GM19324 (cell line): Measurements from ENCODE around the gene CCDC194.

Experiments
- ATAC-seq: cut with Tn5 transposase; IDR thresholded peaks from one replicate; pipeline ENCODE4 v1.9.1; 2021; ENCODE audit warnings: mild to moderate bottlenecking, moderate library complexity; ENCODE audit not compliant: unreplicated experiment, low FRiP score

Gene CCDC194

DNA sequence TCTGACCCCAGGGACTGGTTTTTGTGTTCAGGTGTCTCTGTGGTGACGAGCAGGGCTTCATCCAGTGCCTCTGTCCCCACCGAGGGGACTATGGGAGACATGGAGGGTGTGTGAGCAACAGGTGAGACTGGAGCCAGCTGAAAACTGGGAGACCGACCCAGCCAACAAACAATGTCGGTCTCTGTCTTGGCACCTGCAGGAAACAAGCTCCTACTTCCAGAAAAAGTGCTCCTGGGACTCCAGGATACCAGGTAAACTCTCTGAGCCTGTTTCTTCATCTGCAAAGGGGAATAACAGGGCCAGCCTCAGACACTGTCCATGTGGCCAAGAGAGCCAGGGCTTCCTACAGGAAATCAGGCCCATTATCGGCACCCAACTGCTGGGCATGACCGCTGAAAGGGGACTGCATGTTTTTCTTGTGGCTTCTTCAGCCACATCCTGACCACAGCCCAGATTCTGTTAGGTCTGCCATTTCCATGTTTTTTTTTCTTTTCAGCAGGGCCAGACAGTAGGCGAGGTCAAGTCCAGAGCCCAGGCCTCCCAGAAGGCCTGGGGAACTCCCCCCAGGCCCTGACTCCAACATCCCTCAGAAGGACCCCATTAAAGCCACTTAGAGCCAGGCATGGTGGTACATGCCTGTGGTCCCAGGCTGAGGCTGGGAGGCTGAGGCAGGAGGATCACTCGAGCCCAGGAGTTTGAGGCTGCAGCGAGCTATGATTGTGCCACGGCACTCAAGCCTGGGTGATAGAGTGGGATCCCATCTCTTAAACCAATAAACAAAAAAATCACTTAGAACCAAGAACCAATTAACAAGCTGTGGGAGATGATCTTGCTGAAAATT is 12.3 kb upstream of the CCDC194 start:
- no peak for ATAC-seq

DNA sequence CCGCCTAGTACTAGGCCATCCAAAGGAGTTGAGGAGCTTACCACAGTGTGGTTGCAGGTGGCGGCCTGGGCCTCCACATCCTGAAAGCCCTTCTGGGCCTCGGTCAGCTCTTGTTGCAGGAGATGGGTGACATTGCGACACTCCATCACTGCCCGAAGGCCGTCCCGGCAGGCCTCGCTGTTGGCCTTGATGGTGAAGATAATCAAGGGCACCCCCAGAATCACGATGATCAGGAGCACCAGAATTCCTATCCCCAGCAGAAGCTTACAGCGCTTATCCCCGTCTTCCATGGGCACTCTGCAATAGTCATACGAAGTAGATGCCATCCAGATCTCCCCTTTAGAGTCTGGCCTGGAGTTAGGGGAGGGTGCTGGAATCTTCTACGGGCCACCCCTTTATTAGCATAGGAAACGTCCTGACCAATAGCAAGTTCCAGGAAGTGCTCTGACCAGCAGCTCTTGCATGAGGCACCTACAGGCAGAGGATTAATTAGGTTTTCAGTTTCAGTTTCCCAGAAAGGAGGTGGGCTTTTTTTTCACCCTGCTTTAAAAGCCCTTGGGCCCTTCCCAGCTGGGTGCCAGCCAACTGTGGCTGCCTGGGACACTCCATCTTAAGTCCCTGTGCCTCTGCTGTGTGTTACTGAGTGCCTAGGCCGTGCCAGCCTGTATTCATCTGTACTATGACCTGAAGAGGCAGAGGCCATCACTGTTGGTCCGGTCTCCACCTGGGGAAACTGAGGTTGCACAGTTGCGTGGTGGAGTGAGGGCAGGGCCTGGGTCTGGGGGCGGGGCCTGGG is 11.5 kb upstream of the CCDC194 start, which contains the start of gene BST2:
TSS of gene BST2 (minus strand) at position 381 of the 796 bp plus-strand sequence. CDS start at position 326, 55 bp downstream.
- ATAC-seq = peak; percentile 82

GRCh38 chr19:17404621-17405249 is 10.7 kb upstream of the CCDC194 start:
- ATAC-seq = no peak

- no peak for ATAC-seq
Observed at GRCh38 chr19:17404015-17404414, 10.0 kb upstream of the CCDC194 start.

GRCh38 chr19:17402982-17403855 is 9.2 kb upstream of the CCDC194 start:
- no peak for ATAC-seq

DNA sequence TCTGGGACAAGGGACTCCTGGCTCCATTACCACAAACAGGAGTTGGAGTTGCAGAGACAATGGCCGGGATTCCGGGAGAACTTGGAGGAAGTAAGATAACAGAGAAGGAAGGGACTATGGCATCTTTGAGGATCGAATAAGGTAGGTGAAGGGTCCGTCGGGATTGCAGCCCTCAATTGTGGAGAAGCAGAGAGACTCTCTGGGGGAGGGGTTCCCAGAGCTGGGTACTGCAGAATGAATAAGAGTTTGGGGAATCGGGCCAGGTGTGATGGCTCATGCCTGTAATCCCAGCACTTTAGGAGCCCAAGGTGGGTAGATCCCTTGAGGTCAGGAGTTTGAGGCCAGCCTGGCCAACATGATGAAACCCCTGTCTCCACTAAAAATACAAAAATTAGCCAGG is 7.6 kb upstream of the CCDC194 start:
- no peak for ATAC-seq

GRCh38 chr19:17398902-17399527 is 5.0 kb upstream of the CCDC194 start:
- no peak for ATAC-seq

DNA sequence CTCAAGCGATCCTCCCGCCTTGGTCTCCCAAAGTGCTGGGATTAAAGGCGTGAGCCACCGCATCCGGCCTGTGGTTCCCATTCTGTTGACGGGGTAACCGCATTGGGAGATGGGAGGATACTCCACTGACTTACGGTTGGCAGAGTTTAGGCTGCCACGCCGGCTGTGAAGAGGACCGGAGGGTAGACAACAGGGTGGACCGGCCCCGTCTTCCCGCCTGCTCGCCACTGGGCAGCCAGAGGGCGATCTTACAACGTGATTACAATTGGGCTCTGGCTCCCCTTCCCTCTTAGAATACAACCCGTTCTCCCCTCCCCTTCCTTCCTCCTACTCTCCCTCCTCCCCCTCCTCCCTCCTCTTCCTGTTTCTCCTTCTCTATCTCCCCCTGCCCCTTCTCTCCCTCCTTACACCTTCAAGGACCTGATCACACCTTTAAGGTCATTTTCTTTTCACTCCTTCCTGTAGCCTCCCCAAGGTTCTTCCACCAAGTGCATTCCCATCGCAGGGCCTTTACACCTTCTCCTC is 957 bp upstream of the CCDC194 start:
- ATAC-seq = no peak

DNA sequence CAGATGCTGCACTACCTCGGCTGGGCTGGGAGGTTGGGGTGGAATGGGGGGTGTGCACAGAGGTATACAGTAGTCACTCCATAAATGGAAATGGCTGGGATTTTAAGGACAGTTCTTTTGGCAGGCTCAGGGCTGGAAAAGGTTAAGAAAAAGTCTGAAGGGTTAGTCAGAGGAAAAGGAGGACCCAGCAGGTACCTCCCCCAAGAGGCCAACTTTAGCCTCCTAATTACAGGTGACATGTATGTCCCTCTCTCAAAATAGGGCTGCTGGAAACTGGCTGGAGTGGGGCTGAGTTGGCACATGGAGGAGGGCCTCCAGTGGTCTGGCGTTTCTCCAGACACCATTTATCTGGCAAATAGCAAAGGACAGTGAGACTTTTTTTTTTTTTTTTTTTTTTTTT is 994 bp downstream of the CCDC194 start:
- no peak for ATAC-seq

DNA sequence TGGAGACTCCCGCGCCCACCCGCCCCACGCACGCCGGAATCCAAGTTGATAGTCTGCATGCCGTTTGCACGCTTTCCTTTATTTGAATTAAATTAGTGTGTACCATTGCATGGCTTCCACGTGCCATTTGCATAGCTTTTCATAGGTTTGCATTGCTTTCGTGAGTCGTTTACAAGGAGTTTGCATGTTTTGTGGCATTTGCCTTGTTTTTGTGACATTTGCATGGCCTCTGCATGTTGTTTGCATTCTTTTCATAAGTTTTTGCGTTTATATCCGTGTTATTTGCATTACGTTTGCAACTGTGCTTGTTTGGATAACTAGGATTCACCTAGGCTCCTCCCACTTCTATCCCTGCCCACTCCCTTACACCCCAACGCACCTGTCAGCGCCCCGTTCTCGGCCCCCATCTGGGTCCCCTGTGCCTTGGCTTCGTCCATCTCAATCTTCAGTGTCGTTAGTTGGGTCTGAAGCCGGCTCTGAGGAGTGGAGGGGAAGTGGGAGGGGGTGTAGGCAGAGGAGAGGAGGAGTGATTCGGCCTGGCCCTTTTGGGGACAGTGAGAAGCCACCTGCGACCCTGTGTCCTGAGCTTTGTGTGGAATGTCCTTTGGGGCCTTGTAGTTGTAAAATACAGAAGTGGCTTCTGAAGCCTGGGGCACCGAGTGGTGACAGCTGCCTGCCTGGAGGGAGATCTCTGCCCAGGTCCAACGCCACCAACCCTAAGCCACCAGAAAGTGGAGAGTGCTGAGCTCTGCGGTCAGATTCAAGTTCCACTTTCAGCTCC is 2.4 kb downstream of the CCDC194 start:
- ATAC-seq = no peak

GRCh38 chr19:17390665-17391370 is 3.2 kb downstream of the CCDC194 start:
- ATAC-seq = peak; percentile 88

DNA sequence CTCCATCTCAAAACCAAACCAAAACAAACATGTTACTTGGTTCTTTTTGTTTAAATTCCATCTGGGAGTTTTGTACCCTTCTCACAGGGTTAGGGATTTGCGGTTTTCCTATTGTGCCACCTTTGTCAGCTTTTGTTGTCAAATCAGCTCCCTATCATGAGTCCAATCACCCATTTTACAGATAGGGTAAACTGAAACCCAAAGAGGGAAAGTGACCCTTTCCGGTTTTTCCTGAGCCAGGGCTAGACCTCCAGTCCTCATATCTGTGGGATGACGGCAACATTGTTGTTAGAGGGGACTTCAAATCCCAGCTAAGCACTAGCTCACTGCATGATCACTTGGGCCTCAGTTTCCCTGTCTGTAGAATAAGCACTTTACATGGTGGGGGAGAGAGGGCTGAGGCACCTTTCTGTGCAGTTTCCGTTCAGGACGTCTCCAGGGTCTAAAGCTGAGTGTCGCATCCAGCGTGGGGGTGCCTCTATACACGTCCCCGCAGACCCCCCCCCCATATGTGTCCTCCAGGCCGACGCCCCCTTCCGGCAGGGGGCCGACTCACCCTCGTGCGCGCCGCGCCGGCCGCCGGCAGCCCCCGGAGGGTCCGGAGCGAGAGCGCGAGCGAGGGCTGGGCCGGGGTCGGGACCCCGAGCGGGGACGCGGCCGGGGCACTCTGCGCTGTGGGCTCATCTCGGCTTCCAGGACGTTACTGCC is 3.9 kb downstream of the CCDC194 start:
- no peak for ATAC-seq

DNA sequence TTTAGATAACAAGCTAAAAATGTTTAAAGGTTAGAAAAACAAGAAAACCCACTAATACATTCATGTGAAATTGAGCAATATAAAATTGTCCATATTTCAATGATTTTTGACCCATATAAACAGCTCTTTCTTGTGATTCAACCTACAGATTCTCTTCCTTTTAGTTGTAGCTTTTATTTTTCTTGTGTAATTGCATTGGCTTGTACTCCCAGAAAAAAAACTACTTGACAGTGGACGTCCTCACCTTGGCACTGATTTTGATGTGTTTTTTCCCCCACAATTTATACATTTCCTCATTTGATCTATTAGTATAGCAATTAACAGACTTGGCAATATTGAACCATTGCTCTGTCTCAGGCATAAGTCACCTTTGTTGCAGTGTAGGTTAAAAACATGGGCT is 4.7 kb downstream of the CCDC194 start:
- ATAC-seq = no peak

DNA sequence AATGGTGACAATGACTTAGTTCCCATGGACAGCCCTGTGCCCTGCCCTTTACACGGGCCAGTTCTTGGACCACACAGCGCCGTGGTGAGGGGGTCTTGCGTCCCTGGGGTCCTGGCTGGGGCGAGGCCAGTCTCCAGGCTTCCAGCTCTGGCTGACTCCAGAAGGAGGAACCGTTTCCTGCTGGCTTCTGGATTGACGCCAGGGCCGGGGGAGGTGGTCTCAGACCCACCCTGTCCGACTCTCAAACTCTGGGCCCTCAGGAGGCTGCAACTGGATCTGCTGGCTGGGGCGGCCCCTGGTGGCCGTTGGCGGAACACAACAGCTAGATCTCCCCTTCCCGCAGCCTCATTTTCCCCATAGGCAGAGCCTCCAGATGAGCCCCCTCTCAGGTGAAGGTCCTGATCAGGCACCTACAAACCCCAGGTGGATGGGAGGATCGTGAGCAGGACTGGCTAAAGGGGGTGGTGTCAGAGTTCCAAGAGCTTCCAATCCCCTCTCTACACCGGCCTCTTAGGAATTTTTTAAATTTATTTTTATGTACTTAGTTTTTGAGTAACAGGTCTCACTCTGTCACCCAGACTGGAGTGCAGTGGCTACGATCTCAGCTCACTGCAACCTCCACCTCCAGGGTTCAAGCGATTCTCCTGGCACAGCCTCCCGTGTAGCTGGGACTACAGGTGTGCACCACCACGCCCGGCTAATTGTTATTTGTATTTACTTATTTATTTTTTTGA is 8.0 kb downstream of the CCDC194 start:
- no peak for ATAC-seq

GRCh38 chr19:17380426-17381138 is 13.4 kb downstream of the CCDC194 start:
- no peak for ATAC-seq

GRCh38 chr19:17379221-17379631 is 14.8 kb downstream of the CCDC194 start:
- ATAC-seq = no peak
